CD4-positive, alpha-beta memory T cell (primary cell): ENCODE measurements around the gene PRKG1. TPM values are rescaled to one million over a fixed set of nuclear protein-coding genes. Genes with fewer than 3 reads are reported as not detected.
"Not testable (repeated sequence)": the region's sequence is repeated elsewhere in the genome, so short reads cannot be mapped to it uniquely, and the experiment has no call there.

Experiments used
- CTCF ChIA-PET: fragments of 350-600 bp; sonication (Branson Sonifier 250); formaldehyde crosslinking; loops from one replicate; lab custom pipeline; 2021; ENCODE audit warnings: inconsistent platforms; ENCODE audit not compliant: partially characterized antibody; lab: Charles Lee
- POLR2A ChIA-PET: fragments of 350-600 bp; sonication (Branson Sonifier 250); formaldehyde crosslinking; loops from one replicate; lab custom pipeline; 2021; ENCODE audit not compliant: partially characterized antibody; lab: Charles Lee
- DNase-seq, 5 donors: peaks; one replicate each; pipeline versions ENCODE4 v3.0.0 to v3.0.0-alpha.2; 2020 to 2022; ENCODE audit warnings: mixed read lengths in 1 of 5
- H3K27ac ChIP-seq: one replicate; pipeline ENCODE4 v1.7.0; 2013; ENCODE audit warnings: low read depth, low read length
- H3K27me3 ChIP-seq: 2 replicates; pipeline ENCODE4 v1.7.0; 2013; ENCODE audit warnings: mild to moderate bottlenecking, low read length, moderate library complexity; ENCODE audit not compliant: insufficient read depth
- H3K36me3 ChIP-seq: 2 replicates; pipeline ENCODE4 v1.7.0; 2013; ENCODE audit warnings: mild to moderate bottlenecking, low read length, moderate library complexity; ENCODE audit not compliant: insufficient read depth
- H3K4me1 ChIP-seq: 2 replicates; pipeline ENCODE4 v1.7.0; 2013; ENCODE audit warnings: mild to moderate bottlenecking, low read length, moderate library complexity; ENCODE audit not compliant: insufficient read depth
- H3K4me3 ChIP-seq, 2 donors: one replicate each; pipeline ENCODE4 v1.7.0; 2013; ENCODE audit warnings: low read length in 2 of 2, mild to moderate bottlenecking in 1 of 2
- H3K9me3 ChIP-seq, 2 donors: one replicate each; pipeline ENCODE4 v1.7.0; 2013; ENCODE audit warnings: low read length in 2 of 2, control low read depth in 1 of 2; ENCODE audit not compliant: control insufficient read depth in 1 of 2
- H3K27ac Mint-ChIP-seq, 7 donors: one replicate each; pipeline ENCODE4 v1.8.0; 2020 to 2021; ENCODE audit warnings: mixed read lengths in 7 of 7, mild to moderate bottlenecking in 6 of 7, inconsistent platforms in 3 of 7, moderate library complexity in 3 of 7
- H3K27me3 Mint-ChIP-seq, 2 donors: one replicate each; pipeline ENCODE4 v1.8.0; 2020 to 2021; ENCODE audit warnings: mixed read lengths in 2 of 2
- H3K36me3 Mint-ChIP-seq, 2 donors: one replicate each; pipeline ENCODE4 v1.8.0; 2020 to 2021; ENCODE audit warnings: mixed read lengths in 2 of 2, inconsistent platforms in 1 of 2, mild to moderate bottlenecking in 1 of 2
- H3K4me1 Mint-ChIP-seq, 4 donors: one replicate each; pipeline ENCODE4 v1.8.0; 2020 to 2021; ENCODE audit warnings: mixed read lengths in 4 of 4, mild to moderate bottlenecking in 1 of 4
- H3K4me3 Mint-ChIP-seq, 8 donors: one replicate each; pipeline ENCODE4 v1.8.0; 2020 to 2021; ENCODE audit warnings: mixed read lengths in 8 of 8, mild to moderate bottlenecking in 7 of 8, moderate library complexity in 6 of 8, inconsistent platforms in 3 of 8
- H3K9me3 Mint-ChIP-seq, 8 donors: one replicate each; pipeline ENCODE4 v1.8.0; 2020 to 2021; ENCODE audit warnings: mixed read lengths in 8 of 8, mild to moderate bottlenecking in 5 of 8, inconsistent platforms in 3 of 8, moderate library complexity in 1 of 8
- intact Hi-C: fragments of 100-400 bp; cut with micrococcal nuclease; formaldehyde crosslinking; loops from one replicate; pipeline ENCODE4 v1.15.1; 2023
- polyA plus RNA-seq, 2 donors: library from polyadenylated mRNA; unstranded; fragments of 300-500 nt; fragmentation: Illumina TruSeq; gene quantifications; one replicate each; pipeline ENCODE4 v1.2.3, GENCODE V29; 2021
- total RNA-seq, 2 experiments: library from RNA; stranded (reverse); gene quantifications; one replicate each; pipeline ENCODE4 v1.2.3, GENCODE V29; 2021

The PRKG1 gene
- total and polyA plus RNA-seq, 4 experiments from 2014 or later = 0.06 to 0.20 TPM; not detected in 2

DNA sequence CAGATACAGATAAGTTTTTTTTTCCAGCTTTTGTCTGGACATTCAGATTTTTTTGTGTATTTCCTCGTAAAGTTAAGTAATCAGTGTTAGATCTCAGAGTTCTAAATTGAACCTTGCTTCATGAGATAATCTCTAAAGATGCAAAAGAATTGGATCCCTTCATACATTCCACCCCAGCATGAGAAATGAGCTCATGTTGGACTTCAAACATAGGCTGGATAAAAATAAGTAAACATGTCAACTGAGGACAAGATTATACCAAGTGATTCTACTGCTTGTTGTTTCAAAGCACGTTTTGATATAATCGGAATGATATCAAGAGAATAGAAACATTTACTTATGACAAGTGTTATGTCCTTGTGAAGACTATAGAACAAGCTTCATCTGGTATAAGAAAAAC, 1122.8 kb downstream of the PRKG1 start:
- H3K36me3 Mint-ChIP-seq = no peaks in the 10 kb centered on the region
- Histone ChIP-seq H3K4me3 (no peak overlapping the region), H3K27me3 (no peaks in the 10 kb centered on the region), H3K4me1 (no peaks in the 10 kb centered on the region), H3K9me3 (no peaks in the 10 kb centered on the region), H3K27ac (no peak overlapping the region), H3K36me3 (no peaks in the 10 kb centered on the region)
- intact Hi-C loops = no loop called here
- no peak overlapping the region for H3K27ac Mint-ChIP-seq
- H3K4me1 Mint-ChIP-seq = no peaks in the 10 kb centered on the region
- H3K9me3 Mint-ChIP-seq = no peaks in the 10 kb centered on the region
- no peak overlapping the region for H3K4me3 Mint-ChIP-seq
- CTCF ChIA-PET = no interaction called here
- no peak for DNase-seq
- POLR2A ChIA-PET = no interaction called here
- H3K27me3 Mint-ChIP-seq = no peaks in the 10 kb centered on the region

DNA sequence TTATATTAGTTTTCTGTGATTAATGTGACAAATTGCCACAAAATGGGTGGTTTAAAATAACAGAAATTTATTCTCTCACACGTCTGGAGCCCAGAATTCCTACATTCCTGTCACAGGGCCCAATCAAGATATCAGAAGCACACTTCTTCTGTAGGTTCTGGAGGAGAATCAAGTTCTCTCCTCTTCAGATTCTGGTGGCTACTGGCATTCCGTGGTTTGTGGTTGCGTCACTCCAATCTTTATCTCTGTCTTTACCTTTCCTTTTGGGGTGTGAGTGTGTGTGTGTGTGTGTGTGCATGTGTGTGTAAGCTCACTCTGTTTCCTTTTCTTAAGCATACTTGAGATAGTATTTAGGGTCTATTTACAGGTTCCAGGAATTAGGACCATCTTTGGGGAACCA, 1124.3 kb downstream of the PRKG1 start:
- H3K27me3 ChIP-seq = no peaks in the 10 kb centered on the region
- ChIA-PET CTCF (no interaction called here), POLR2A (no interaction called here)
- no peak overlapping the region for H3K27ac ChIP-seq
- Mint-ChIP-seq H3K27me3 (no peaks in the 10 kb centered on the region), H3K9me3 (no peaks in the 10 kb centered on the region), H3K4me1 (no peaks in the 10 kb centered on the region), H3K27ac (no peak overlapping the region), H3K36me3 (no peaks in the 10 kb centered on the region), H3K4me3 (no peak overlapping the region)
- H3K36me3 ChIP-seq = no peaks in the 10 kb centered on the region
- H3K9me3 ChIP-seq = no peaks in the 10 kb centered on the region
- no peak for DNase-seq
- H3K4me1 ChIP-seq = no peaks in the 10 kb centered on the region
- intact Hi-C loops = no loop called here
- H3K4me3 ChIP-seq = no peak overlapping the region

DNA sequence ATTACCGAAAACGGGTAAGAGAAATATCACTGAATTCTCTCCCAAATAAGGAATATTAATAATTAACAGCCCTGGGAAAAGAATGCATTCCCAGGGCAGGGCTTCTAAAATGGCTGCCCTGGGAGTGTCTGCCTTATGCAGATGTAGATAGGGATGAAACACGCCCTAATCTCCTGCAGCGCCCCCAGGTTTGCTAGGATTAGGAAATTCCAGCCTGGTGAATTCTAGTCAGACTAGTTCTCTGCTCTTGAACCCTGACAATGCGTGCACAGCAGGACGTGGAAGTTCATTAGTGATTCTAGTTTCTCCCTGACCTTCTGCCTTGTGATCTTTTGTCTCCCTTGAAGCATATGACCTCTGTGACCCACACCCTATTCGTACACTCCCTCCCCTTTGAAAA, 1130.6 kb downstream of the PRKG1 start:
- CTCF ChIA-PET = not testable (repeated sequence)

DNA sequence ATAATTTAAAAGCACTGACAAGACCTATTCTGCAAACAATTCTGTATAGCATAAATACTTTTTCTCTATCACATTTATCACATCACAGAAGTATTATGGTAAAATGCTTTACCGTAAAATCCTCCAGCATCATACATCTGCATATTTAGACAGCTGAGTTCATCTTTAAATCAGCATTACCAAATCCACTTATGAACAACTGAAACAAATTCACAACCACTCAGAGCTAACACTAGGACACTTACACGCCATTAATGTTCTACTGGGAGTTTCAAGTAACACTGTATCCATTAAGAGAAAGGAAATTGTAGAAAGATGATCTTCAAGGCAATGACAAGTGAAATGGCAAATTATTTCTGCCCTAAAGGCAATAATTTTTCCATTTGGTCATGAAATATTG, 1134.1 kb downstream of the PRKG1 start:
- Histone ChIP-seq H3K36me3 (no peaks in the 10 kb centered on the region), H3K4me1 (no peaks in the 10 kb centered on the region), H3K4me3 (no peak overlapping the region), H3K27me3 (no peaks in the 10 kb centered on the region), H3K27ac (no peak overlapping the region), H3K9me3 (no peaks in the 10 kb centered on the region)
- intact Hi-C loops = no loop called here
- POLR2A ChIA-PET = no interaction called here
- peaks cover 0 to 3% (median 0%) of the 10 kb centered on the region in 8 donors for H3K9me3 Mint-ChIP-seq
- no peak overlapping the region for H3K27ac Mint-ChIP-seq
- H3K36me3 Mint-ChIP-seq = no peaks in the 10 kb centered on the region
- H3K27me3 Mint-ChIP-seq = peaks cover 2 to 5% of the 10 kb centered on the region in 2 donors
- H3K4me3 Mint-ChIP-seq = no peak overlapping the region
- no peaks in the 10 kb centered on the region for H3K4me1 Mint-ChIP-seq
- CTCF ChIA-PET = interaction anchor here (0.9 to 1.2 kb wide), 3 partner anchors 8 to 13 kb away, joined by 3 to 4 read pairs (median 3); no protein-coding TSS in a partner anchor
- no peak for DNase-seq

More for the DNA sequence above, 1130.6 kb downstream of the PRKG1 start:
- intact Hi-C loops, H3K4me1 ChIP-seq, H3K9me3 Mint-ChIP-seq, H3K4me3 ChIP-seq, DNase-seq, H3K4me3 Mint-ChIP-seq, H3K4me1 Mint-ChIP-seq, H3K36me3 ChIP-seq, H3K27me3 ChIP-seq, H3K36me3 Mint-ChIP-seq, H3K27me3 Mint-ChIP-seq, H3K27ac Mint-ChIP-seq, H3K27ac ChIP-seq, POLR2A ChIA-PET, H3K9me3 ChIP-seq: not testable (repeated sequence)

DNA sequence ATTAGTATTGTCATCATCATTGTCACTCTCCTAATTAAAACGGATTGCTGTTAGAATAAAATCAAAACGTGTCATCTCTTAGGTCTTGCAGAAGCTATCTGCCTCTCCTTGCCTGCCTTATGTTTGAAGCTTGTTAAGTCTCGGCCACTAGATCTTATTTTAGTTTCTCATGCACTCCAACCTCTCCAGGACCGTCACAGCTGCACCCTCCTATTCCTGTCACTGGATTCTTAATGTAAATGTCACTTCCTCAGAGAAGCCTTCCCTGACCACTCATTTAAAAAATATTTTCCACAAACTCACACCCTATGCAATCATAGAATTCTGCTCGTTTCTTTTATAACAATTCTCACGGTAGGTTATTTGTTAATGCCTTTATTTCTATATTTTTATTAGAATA, 1135.9 kb downstream of the PRKG1 start:
- Mint-ChIP-seq H3K9me3 (no peaks in the 10 kb centered on the region), H3K4me1 (no peaks in the 10 kb centered on the region), H3K27ac (no peak overlapping the region), H3K27me3 (peaks cover 0 to 5% of the 10 kb centered on the region in 2 donors), H3K4me3 (no peak overlapping the region), H3K36me3 (no peaks in the 10 kb centered on the region)
- Histone ChIP-seq H3K9me3 (no peaks in the 10 kb centered on the region), H3K4me3 (no peak overlapping the region), H3K4me1 (no peaks in the 10 kb centered on the region), H3K36me3 (no peaks in the 10 kb centered on the region), H3K27ac (no peak overlapping the region), H3K27me3 (no peaks in the 10 kb centered on the region)
- ChIA-PET POLR2A (no interaction called here), CTCF (no interaction called here)
- no peak for DNase-seq
- intact Hi-C loops = loop anchor here (10.0 kb wide), 1 partner anchor 245 kb away; no protein-coding TSS in a partner anchor

DNA sequence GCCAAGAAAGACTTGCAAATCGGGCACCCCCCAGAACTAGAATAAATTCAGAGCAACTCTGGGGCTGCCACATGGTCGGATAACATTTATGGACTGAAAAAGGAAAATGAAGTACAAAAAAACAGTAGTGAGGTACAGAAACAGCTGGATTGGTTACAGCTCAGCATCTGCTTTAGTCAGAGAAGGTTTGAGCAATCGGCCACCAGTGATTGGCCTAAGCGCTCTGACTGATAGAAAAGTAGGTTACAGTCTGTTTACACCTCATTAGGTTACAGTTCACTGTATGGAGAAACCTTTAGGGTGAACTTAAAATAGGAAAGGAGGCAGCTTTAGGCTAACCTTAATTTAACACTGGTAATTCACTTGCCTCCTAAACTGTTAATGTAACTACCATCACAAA, 1137.8 kb downstream of the PRKG1 start:
- no peaks in the 10 kb centered on the region for H3K36me3 ChIP-seq
- H3K4me1 ChIP-seq = no peaks in the 10 kb centered on the region
- no peak overlapping the region for H3K4me3 ChIP-seq
- no peak for DNase-seq
- H3K36me3 Mint-ChIP-seq = no peaks in the 10 kb centered on the region
- H3K27ac ChIP-seq = no peak overlapping the region
- intact Hi-C loops = loop anchor here (10.0 kb wide), 1 partner anchor 247 kb away; no protein-coding TSS in a partner anchor
- ChIA-PET CTCF (no interaction called here), POLR2A (no interaction called here)
- H3K9me3 Mint-ChIP-seq = no peaks in the 10 kb centered on the region
- H3K27ac Mint-ChIP-seq = no peak overlapping the region
- peaks cover 0 to 5% of the 10 kb centered on the region in 2 donors for H3K27me3 Mint-ChIP-seq
- no peaks in the 10 kb centered on the region for H3K4me1 Mint-ChIP-seq
- H3K4me3 Mint-ChIP-seq = no peak overlapping the region
- H3K9me3 ChIP-seq = no peaks in the 10 kb centered on the region
- H3K27me3 ChIP-seq = no peaks in the 10 kb centered on the region

DNA sequence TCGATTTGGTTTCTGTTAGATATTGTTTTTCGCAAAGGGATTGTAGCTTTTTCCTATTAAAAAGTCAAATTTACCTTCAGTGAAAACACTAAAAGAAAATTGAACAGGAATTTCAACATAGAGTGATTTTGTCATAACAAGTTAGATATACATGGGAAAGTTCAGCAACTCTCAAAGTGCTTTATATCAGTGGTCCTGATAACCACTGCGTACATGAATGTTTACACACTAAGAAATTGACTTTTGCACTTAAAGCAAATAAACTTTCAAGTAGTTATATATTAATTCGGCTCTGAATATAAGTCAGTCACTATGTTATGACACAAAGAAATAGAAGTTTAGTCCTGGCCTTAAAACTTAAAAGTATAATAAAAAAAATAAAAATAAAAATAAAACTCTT, 1138.5 kb downstream of the PRKG1 start:
- Histone ChIP-seq H3K27me3 (no peaks in the 10 kb centered on the region), H3K27ac (no peak overlapping the region), H3K4me1 (no peaks in the 10 kb centered on the region), H3K4me3 (no peak overlapping the region), H3K9me3 (no peaks in the 10 kb centered on the region), H3K36me3 (no peaks in the 10 kb centered on the region)
- no peaks in the 10 kb centered on the region for H3K4me1 Mint-ChIP-seq
- intact Hi-C loops = loop anchor here (10.0 kb wide), 1 partner anchor 248 kb away; no protein-coding TSS in a partner anchor
- H3K27me3 Mint-ChIP-seq = peaks cover 0 to 4% of the 10 kb centered on the region in 2 donors
- ChIA-PET CTCF (no interaction called here), POLR2A (no interaction called here)
- no peaks in the 10 kb centered on the region for H3K9me3 Mint-ChIP-seq
- H3K4me3 Mint-ChIP-seq = no peak overlapping the region
- H3K27ac Mint-ChIP-seq = no peak overlapping the region
- no peak for DNase-seq
- H3K36me3 Mint-ChIP-seq = no peaks in the 10 kb centered on the region

DNA sequence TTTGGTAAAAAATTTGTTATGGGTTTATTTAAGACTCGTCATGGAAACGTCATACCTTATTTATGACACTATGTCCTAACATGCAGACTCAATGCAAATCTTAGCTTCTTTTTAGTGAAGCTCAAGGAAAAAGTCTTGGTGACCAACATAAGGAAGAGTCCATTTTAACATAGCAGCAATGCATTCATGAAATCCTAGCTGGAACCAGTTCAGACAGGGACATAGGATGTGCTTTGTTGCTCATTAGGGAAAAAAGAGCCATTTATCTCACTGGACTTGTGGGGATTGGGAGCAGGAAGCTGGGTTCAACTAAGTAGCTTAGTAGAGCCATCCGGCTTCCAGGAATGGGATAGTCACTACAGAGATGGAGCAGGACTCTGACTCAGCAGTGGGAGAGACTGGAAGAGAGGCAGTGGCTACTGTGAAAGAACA, 1139.0 kb downstream of the PRKG1 start:
- H3K36me3 Mint-ChIP-seq = no peaks in the 10 kb centered on the region
- no peaks in the 10 kb centered on the region for H3K27me3 ChIP-seq
- POLR2A ChIA-PET = no interaction called here
- H3K4me3 Mint-ChIP-seq = no peak overlapping the region
- CTCF ChIA-PET = no interaction called here
- no peak overlapping the region for H3K27ac Mint-ChIP-seq
- H3K9me3 ChIP-seq = no peaks in the 10 kb centered on the region
- H3K4me1 Mint-ChIP-seq = no peaks in the 10 kb centered on the region
- no peaks in the 10 kb centered on the region for H3K4me1 ChIP-seq
- no peak overlapping the region for H3K27ac ChIP-seq
- intact Hi-C loops = loop anchor here (10.0 kb wide), 1 partner anchor 249 kb away; no protein-coding TSS in a partner anchor
- H3K9me3 Mint-ChIP-seq = no peaks in the 10 kb centered on the region
- peaks cover 0 to 3% of the 10 kb centered on the region in 2 donors for H3K27me3 Mint-ChIP-seq
- H3K4me3 ChIP-seq = no peak overlapping the region
- no peaks in the 10 kb centered on the region for H3K36me3 ChIP-seq
- no peak for DNase-seq
